ENCODE results near the gene TFIP11. TPM values are rescaled to one million over a fixed set of nuclear protein-coding genes. Genes with fewer than 3 reads are reported as not detected.

The TFIP11 gene
- total and polyA plus RNA-seq, 2 of the 8 experiments (the other 6 are each of a cell fraction or from before 2014, with no cell fraction given), result 18.1 to 28.3 TPM

DNA sequence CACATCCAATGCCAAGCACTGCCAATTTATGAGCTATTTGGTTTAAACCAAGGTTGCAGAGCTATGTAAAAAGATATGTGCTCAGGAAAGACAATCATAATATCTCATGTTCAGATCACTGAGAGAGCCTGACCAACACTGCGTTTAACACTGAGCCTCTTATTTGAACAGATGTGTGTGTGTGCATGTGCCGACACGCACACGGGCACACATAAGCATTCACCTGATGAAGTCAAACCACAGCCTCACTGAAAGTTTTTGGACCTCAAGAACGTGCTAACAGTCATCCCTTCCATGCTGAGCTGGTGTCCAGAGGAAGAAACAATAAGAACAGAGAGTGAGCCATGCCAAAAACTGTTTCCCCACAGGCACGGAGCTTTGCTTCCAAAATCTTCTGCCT, 52.1 kb downstream of the TFIP11 start:
- Histone ChIP-seq H3K23me2 (ENCODE audit: low read depth, low read length) (no peaks in the 10 kb centered on the region), H3K36me3 (ENCODE audit: control insufficient read depth in 2 of 4, insufficient read depth in 4 of 4, low read length in 3 of 4) (peaks cover 12 to 58% (median 36%) of the 10 kb centered on the region in 4 experiments), H3K9me3 (ENCODE audit: insufficient read depth in 2 of 2, low read depth in 1 of 2, low read length in 1 of 2) (no peaks in the 10 kb centered on the region), H4K91ac (replicated peaks; ENCODE audit: insufficient read length, low read length) (no peak overlapping the region), H2BK120ac (replicated peaks; ENCODE audit: low read depth, low read length) (no peak overlapping the region), H3K4me3 (ENCODE audit: extremely low read depth in 1 of 4, insufficient read depth in 2 of 4, low read depth in 3 of 4, low read length in 4 of 4) (no peak overlapping the region), H3K79me1 (ENCODE audit: low read depth, low read length) (0 out of 2 replicates have a peak, but pooled peaks cover 2% of the 10 kb centered on the region), H3K4me2 (ENCODE audit: insufficient read depth in 1 of 2, low read depth in 2 of 2, low read length in 2 of 2) (no peak overlapping the region), H3K23ac (ENCODE audit: insufficient read length) (no peak overlapping the region), H3K4ac (replicated peaks; ENCODE audit: insufficient read length, low read depth, low read length) (no peak overlapping the region), H3K79me2 (ENCODE audit: control insufficient read depth in 1 of 2, insufficient read depth in 2 of 2, low read length in 2 of 2) (peaks cover 0 to 2% of the 10 kb centered on the region in 2 experiments; a peak in 1 of 4 replicates), H3K27me3 (replicated peaks in 1 of 4; ENCODE audit: control insufficient read depth in 3 of 4, extremely low read depth in 1 of 4, insufficient read depth in 3 of 4, low read length in 3 of 4) (no peaks in the 10 kb centered on the region), H2BK5ac (ENCODE audit: low read depth, low read length) (no peak overlapping the region), H4K8ac (ENCODE audit: extremely low read depth, insufficient read depth, low read length) (no peak overlapping the region), H3K4me1 (replicated peaks in 1 of 4; ENCODE audit: control insufficient read depth in 3 of 4, insufficient read depth in 4 of 4, low read length in 3 of 4) (no peaks in the 10 kb centered on the region), H3K9ac (replicated peaks in 1 of 4; ENCODE audit: extremely low read depth in 1 of 4, low read depth in 3 of 4, low read length in 3 of 4) (no peak overlapping the region), H3K18ac (ENCODE audit: extremely low read depth, low read length) (no peak overlapping the region), H2BK12ac (ENCODE audit: low read depth, low read length) (no peak overlapping the region), H2AFZ (ENCODE audit: low read length) (no peak overlapping the region), H3K56ac (replicated peaks; ENCODE audit: insufficient read length, low read depth, low read length) (no peak overlapping the region), H2BK15ac (ENCODE audit: low read length) (no peak overlapping the region), H2BK20ac (ENCODE audit: low read length) (no peak overlapping the region), H4K5ac (ENCODE audit: insufficient read length, low read depth, low read length) (no peak overlapping the region), H4K20me1 (replicated peaks in 1 of 2; ENCODE audit: control insufficient read depth in 1 of 2, insufficient read depth in 2 of 2, low read length in 2 of 2) (peaks cover 5 to 9% of the 10 kb centered on the region in 2 experiments), H3K27ac (ENCODE audit: low read depth, low read length) (no peak overlapping the region), H3K14ac (ENCODE audit: insufficient read length) (no peak overlapping the region), H2AK5ac (ENCODE audit: low read depth, low read length) (no peak overlapping the region)
- FAIRE-seq (no peak), DNase-seq (ENCODE audit: low read depth in 1 of 2, low spot score in 2 of 2) (no peak)
- TF ChIP-seq CTBP2 (IDR thresholded peaks at IDR 0.05; ENCODE audit: borderline replicate concordance, insufficient read depth, insufficient read length, low read length), result no peak
- no peak for TF ChIP-seq POLR2A (IDR thresholded peaks at IDR 0.05; ENCODE audit: control extremely low read depth in 1 of 2, low read depth in 2 of 2, low read length in 2 of 2)
- TF ChIP-seq, protein P1, sequence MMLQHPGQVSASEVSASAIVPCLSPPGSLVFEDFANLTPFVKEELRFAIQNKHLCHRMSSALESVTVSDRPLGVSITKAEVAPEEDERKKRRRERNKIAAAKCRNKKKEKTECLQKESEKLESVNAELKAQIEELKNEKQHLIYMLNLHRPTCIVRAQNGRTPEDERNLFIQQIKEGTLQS (IDR thresholded peaks at IDR 0.05; ENCODE audit: insufficient read depth, low read depth, low read length), result no peak
- no peak for TF ChIP-seq SP4 (IDR thresholded peaks at IDR 0.05; ENCODE audit: low read length)
- no peak for TF ChIP-seq ASH2L (IDR thresholded peaks at IDR 0.05; ENCODE audit: low read length)
- TF ChIP-seq SIRT6 (IDR thresholded peaks at IDR 0.05; ENCODE audit: low read length), result no peak
- TF ChIP-seq JUN (IDR thresholded peaks at IDR 0.05; ENCODE audit: low read depth, low read length), result no peak
- TF ChIP-seq TBP (IDR thresholded peaks at IDR 0.05; ENCODE audit: low read depth, low read length), result no peak
- no peak for TF ChIP-seq EGR1 (IDR thresholded peaks at IDR 0.05; ENCODE audit: borderline replicate concordance, low read depth, low read length)
- ChIA-PET POLR2A (ENCODE audit: partially characterized antibody) (interaction anchor here (1.5 to 1.6 kb wide), 2 partner anchors 22 to 55 kb away, joined by 3 to 4 read pairs; no protein-coding TSS in a partner anchor), CTCF (ENCODE audit: partially characterized antibody) (interaction anchor here (0.6 to 7.8 kb wide), 30 partner anchors 8 to 718 kb away, joined by 3 to 98 read pairs (median 8); partner anchors contain the start of gene MYO18B)
- 91% methylated on average over 6 of the region's 6 CpGs; no CpG with 5 or more reads in 1 of the 2 experiments for WGBS, 2 experiments (ENCODE audit: extremely low coverage in 1 of 2, insufficient coverage in 1 of 2, insufficient read length in 1 of 2, insufficient replicate concordance in 2 of 2, low coverage in 1 of 2, low lambda C conversion rate in 2 of 2, missing lambda C conversion rate in 1 of 2)
